Fibroblast of lung (primary cell): ENCODE results near the gene APOC4.

Experiments
- CTCF ChIP-seq, 2 donors: IDR thresholded peaks in 1 of 2; conservative IDR thresholded peaks in 1 of 2; 1 replicate in 1 of 2; 2 replicates in 1 of 2; pipeline ENCODE4 v1.5.1; 2011 to 2012; ENCODE audit warnings: low read length in 2 of 2, control low read depth in 1 of 2, inconsistent platforms in 1 of 2, low read depth in 1 of 2, mild to moderate bottlenecking in 1 of 2
- EZH2 ChIP-seq: IDR thresholded peaks from 2 replicates; pipeline ENCODE4 v1.5.1; 2012; ENCODE audit warnings: low read length, control low read depth, mild to moderate bottlenecking; ENCODE audit errors: missing control alignments

- no peak for TF ChIP-seq CTCF (conservative IDR thresholded peaks at IDR 0.05 in 1 of 2, IDR thresholded peaks at IDR 0.05 in 1 of 2; ENCODE audit: low read depth in 1 of 2, low read length in 2 of 2)
- no peak for TF ChIP-seq EZH2
These were observed 46.2 kb downstream of the APOC4 start for GRCh38 chr19:44988273-44988672.
